Uterus (tissue), 4 donors: ENCODE data around the gene DNMBP. TPM values are rescaled to one million over a fixed set of nuclear protein-coding genes. Genes with fewer than 3 reads are reported as not detected.
A peak's percentile ranks its signal among the peaks of the same experiment; 100 is the strongest.
"Not testable (repeated sequence)": the region's sequence is repeated elsewhere in the genome, so short reads cannot be mapped to it uniquely, and the experiment has no call there.

Experiments
- DNase-seq, 2 donors: peaks; one replicate each; pipeline ENCODE4 v3.0.0-alpha.2; 2019 to 2020
- H3K27ac ChIP-seq, 2 donors: fragments of 200-600 bp; sonication (generic); 1 replicate in 1 of 2; 2 replicates in 1 of 2; pipeline ENCODE4 v1.5.1; 2016 to 2018
- H3K27me3 ChIP-seq, 2 donors: fragments of 200-600 bp; sonication (generic); one replicate each; pipeline ENCODE4 v1.5.1; 2018 to 2019; ENCODE audit warnings: control low read depth in 1 of 2
- H3K36me3 ChIP-seq, 2 donors: fragments of 200-600 bp; sonication (generic); one replicate each; pipeline ENCODE4 v1.5.1; 2019; ENCODE audit warnings: control low read depth in 1 of 2
- H3K4me1 ChIP-seq, 2 donors: fragments of 200-600 bp; sonication (generic); one replicate each; pipeline ENCODE4 v1.5.1; 2018 to 2019; ENCODE audit warnings: control low read depth in 1 of 2
- H3K4me3 ChIP-seq, 2 donors: fragments of 200-600 bp; sonication (generic); 1 replicate in 1 of 2; 2 replicates in 1 of 2; pipeline ENCODE4 v1.5.1; 2018 to 2019; ENCODE audit warnings: mild to moderate bottlenecking in 1 of 2
- H3K9me3 ChIP-seq, 2 donors: fragments of 200-600 bp; sonication (generic); one replicate each; pipeline ENCODE4 v1.5.1; 2019; ENCODE audit warnings: control low read depth in 1 of 2
- CTCF ChIP-seq, 4 experiments: fragments of 200-600 bp in 2 of 4; fragments of 450-650 bp in 2 of 4; sonication (generic) in 2 of 4; IDR thresholded peaks; one replicate each; pipeline ENCODE4 v1.5.1; 2016 to 2019; ENCODE audit warnings: antibody characterized with exemption in 4 of 4, mild to moderate bottlenecking in 2 of 4, moderate library complexity in 1 of 4
- POLR2A ChIP-seq, 2 donors: fragments of 450-650 bp; IDR thresholded peaks; one replicate each; pipeline ENCODE4 v1.6.1; 2016; ENCODE audit warnings: antibody characterized with exemption in 2 of 2, mild to moderate bottlenecking in 1 of 2, moderate library complexity in 1 of 2
- intact Hi-C: fragments of 100-400 bp; cut with DNase I; formaldehyde crosslinking; loops from one replicate; pipeline ENCODE4 v1.15.1; 2023; ENCODE audit warnings: low total_unique reads
- total RNA-seq, 4 donors: library from RNA; depleted of rRNA in 3 of 4; stranded (reverse); fragments of >200 nt in 3 of 4; gene quantifications; one replicate each; pipeline versions ENCODE4 v1.1.0 to v1.2.4, GENCODE V29; 2014 to 2023
- donor health status: DM: yes; HTN: yes; CAD: no.

Gene DNMBP
- total RNA-seq, 4 donors from 2014 or later: 5.9 to 34.9 (median 22.4) TPM

GRCh38 chr10:99965700-99966099, 44.0 kb downstream of the DNMBP start:
- peaks cover 0 to 4% of the 10 kb centered on the region in 2 donors for H3K4me1 ChIP-seq
- H3K27me3 ChIP-seq: no peaks in the 10 kb centered on the region
- no peaks in the 10 kb centered on the region for H3K36me3 ChIP-seq
- peak overlapping the region in 1 of 2 donors; percentile 4 for H3K27ac ChIP-seq
- H3K9me3 ChIP-seq: no peaks in the 10 kb centered on the region
- no peak overlapping the region for H3K4me3 ChIP-seq
- no peak for DNase-seq
- intact Hi-C loops: no loop called here
- no peak for TF ChIP-seq CTCF (IDR thresholded peaks at IDR 0.05)
- no peak for TF ChIP-seq POLR2A (IDR thresholded peaks at IDR 0.05)

- Histone ChIP-seq H3K4me3 (no peak overlapping the region), H3K27ac (peak overlapping the region; percentile 62 to 70), H3K36me3 (no peaks in the 10 kb centered on the region), H3K27me3 (no peaks in the 10 kb centered on the region), H3K4me1 (peaks cover 0 to 4% of the 10 kb centered on the region in 2 donors), H3K9me3 (no peaks in the 10 kb centered on the region)
- intact Hi-C loops: no loop called here
- DNase-seq: no peak
- no peak for TF ChIP-seq CTCF (IDR thresholded peaks at IDR 0.05)
- TF ChIP-seq POLR2A (IDR thresholded peaks at IDR 0.05): no peak
Measured at GRCh38 chr10:99964791-99965190, 45.0 kb downstream of the DNMBP start.

GRCh38 chr10:99963467-99964165, 46.1 kb downstream of the DNMBP start:
- H3K27me3 ChIP-seq, H3K4me3 ChIP-seq, intact Hi-C loops, H3K9me3 ChIP-seq, H3K36me3 ChIP-seq, DNase-seq, H3K4me1 ChIP-seq: not testable (repeated sequence)
- peak overlapping the region; percentile 62 to 70 for H3K27ac ChIP-seq

- intact Hi-C loops: no loop called here
- TF ChIP-seq CTCF (IDR thresholded peaks at IDR 0.05) (no peak), POLR2A (IDR thresholded peaks at IDR 0.05) (no peak)
- H3K36me3 ChIP-seq: no peaks in the 10 kb centered on the region
- H3K27ac ChIP-seq: peak overlapping the region; percentile 58 to 69
- H3K27me3 ChIP-seq: no peaks in the 10 kb centered on the region
- no peaks in the 10 kb centered on the region for H3K9me3 ChIP-seq
- peaks cover 0 to 4% of the 10 kb centered on the region in 2 donors for H3K4me1 ChIP-seq
- DNase-seq: no peak
- H3K4me3 ChIP-seq: no peak overlapping the region
Measured at GRCh38 chr10:99958806-99959205, 50.9 kb downstream of the DNMBP start.

GRCh38 chr10:99958302-99958701, 51.4 kb downstream of the DNMBP start:
- H3K4me3 ChIP-seq: no peak overlapping the region
- H3K9me3 ChIP-seq: no peaks in the 10 kb centered on the region
- no peaks in the 10 kb centered on the region for H3K27me3 ChIP-seq
- intact Hi-C loops: no loop called here
- H3K27ac ChIP-seq: peak overlapping the region; percentile 58 to 69
- H3K36me3 ChIP-seq: no peaks in the 10 kb centered on the region
- peaks cover 0 to 4% of the 10 kb centered on the region in 2 donors for H3K4me1 ChIP-seq
- no peak for DNase-seq
- TF ChIP-seq POLR2A (IDR thresholded peaks at IDR 0.05) (no peak), CTCF (IDR thresholded peaks at IDR 0.05) (no peak)

- H3K4me1 ChIP-seq, H3K9me3 ChIP-seq, H3K27ac ChIP-seq, H3K27me3 ChIP-seq, H3K4me3 ChIP-seq, H3K36me3 ChIP-seq, DNase-seq, intact Hi-C loops: not testable (repeated sequence)
Measured at GRCh38 chr10:99953510-99953909, 56.2 kb downstream of the DNMBP start.
